Cardiac muscle cell (in vitro differentiated cells and primary cell): ENCODE measurements around the gene SSUH2. TPM values are rescaled to one million over a fixed set of nuclear protein-coding genes. Genes with fewer than 3 reads are reported as not detected.

Source experiments
- DNase-seq, 2 donors: peaks; one replicate each; pipeline versions ENCODE4 v3.0.0 to v3.0.0-alpha.2; 2010 to 2017; ENCODE audit warnings: low read depth in 1 of 2, low spot score in 1 of 2
- H3K27ac ChIP-seq: fragments of 200-600 bp; sonication (generic); 2 replicates; pipeline ENCODE4 v1.5.1; 2016
- H3K27me3 ChIP-seq: fragments of 200-600 bp; sonication (generic); 2 replicates; pipeline ENCODE4 v1.6.0; 2016; ENCODE audit warnings: control low read depth
- H3K36me3 ChIP-seq: fragments of 200-600 bp; sonication (generic); 2 replicates; pipeline ENCODE4 v1.5.1; 2016; ENCODE audit warnings: control low read depth
- H3K4me1 ChIP-seq: fragments of 200-600 bp; sonication (generic); 2 replicates; pipeline ENCODE4 v1.8.1; 2017; ENCODE audit warnings: low read depth, mild to moderate bottlenecking, mixed run types
- H3K4me3 ChIP-seq: fragments of 200-600 bp; sonication (generic); 2 replicates; pipeline ENCODE4 v1.5.1; 2016; ENCODE audit warnings: mild to moderate bottlenecking
- H3K9me3 ChIP-seq: fragments of 200-600 bp; sonication (generic); 2 replicates; pipeline ENCODE4 v1.5.1; 2017; ENCODE audit warnings: low read depth, mild to moderate bottlenecking, control low read depth
- CTCF ChIP-seq: IDR thresholded peaks from 2 replicates; pipeline ENCODE4 v1.5.1; 2012; ENCODE audit warnings: low read depth, mild to moderate bottlenecking, low read length
- polyA plus RNA-seq: library from polyadenylated mRNA; unstranded; fragments of >200 nt; fragmentation: Nextera tagmentation; extraction: Ambion mirVana; gene quantifications from 2 replicates; pipeline ENCODE4 v1.2.1, GENCODE V29; 2016
- total RNA-seq: library from RNA; depleted of rRNA; stranded (reverse); fragments of >200 nt; gene quantifications from 2 replicates; pipeline ENCODE4 v1.2.3, GENCODE V29; 2016

Gene SSUH2
- total and polyA plus RNA-seq, 2 experiments from 2014 or later: 0.33 TPM; not detected in 1

DNA sequence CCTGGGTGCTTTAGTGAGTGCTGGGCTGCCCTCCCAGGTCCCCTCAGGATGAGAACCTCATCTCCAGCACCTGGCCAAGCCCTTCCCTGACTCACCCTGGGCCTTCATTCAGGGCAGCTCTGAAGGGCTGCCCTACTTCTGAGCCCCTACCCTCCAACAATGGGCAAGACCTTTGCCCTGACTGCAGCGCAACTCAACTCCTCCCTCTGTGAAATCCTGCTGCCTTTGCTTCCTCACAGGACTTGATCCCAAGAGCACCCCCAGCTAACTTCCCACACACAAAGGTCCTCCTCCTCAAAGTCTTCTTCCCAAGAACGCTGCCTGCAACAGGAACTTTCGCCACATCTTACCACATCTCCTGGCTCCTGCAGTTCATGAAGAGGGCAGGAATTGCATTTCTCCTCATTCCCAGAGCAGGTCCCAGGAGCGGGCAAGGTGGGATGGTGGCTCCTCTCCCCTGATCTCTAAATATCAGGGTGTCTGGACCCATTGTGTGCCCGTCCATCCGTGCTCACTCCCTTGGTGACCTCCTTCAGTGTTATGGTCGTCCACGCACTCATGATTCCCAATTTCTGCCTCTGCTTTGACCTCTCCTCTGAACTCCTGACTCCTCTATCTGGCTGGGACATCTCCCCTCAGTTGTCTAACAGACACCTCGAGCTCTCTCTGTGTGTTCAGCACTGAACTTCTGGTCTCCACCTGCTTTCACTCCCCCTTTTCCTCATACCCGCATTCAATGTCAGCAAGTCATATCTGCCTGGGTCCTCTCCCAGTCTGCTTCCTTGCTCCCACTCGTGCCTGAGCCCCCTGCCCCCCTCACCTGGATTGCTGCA is 4.5 kb upstream of the SSUH2 start:
- H3K9me3 ChIP-seq: no peaks in the 10 kb centered on the region
- H3K4me1 ChIP-seq: no peaks in the 10 kb centered on the region
- H3K27ac ChIP-seq: no peak overlapping the region
- no peak for TF ChIP-seq CTCF
- no peaks in the 10 kb centered on the region for H3K36me3 ChIP-seq
- H3K4me3 ChIP-seq: no peak overlapping the region
- DNase-seq: peak in 1 of 2 donors; percentile 41
- no peaks in the 10 kb centered on the region for H3K27me3 ChIP-seq

DNA sequence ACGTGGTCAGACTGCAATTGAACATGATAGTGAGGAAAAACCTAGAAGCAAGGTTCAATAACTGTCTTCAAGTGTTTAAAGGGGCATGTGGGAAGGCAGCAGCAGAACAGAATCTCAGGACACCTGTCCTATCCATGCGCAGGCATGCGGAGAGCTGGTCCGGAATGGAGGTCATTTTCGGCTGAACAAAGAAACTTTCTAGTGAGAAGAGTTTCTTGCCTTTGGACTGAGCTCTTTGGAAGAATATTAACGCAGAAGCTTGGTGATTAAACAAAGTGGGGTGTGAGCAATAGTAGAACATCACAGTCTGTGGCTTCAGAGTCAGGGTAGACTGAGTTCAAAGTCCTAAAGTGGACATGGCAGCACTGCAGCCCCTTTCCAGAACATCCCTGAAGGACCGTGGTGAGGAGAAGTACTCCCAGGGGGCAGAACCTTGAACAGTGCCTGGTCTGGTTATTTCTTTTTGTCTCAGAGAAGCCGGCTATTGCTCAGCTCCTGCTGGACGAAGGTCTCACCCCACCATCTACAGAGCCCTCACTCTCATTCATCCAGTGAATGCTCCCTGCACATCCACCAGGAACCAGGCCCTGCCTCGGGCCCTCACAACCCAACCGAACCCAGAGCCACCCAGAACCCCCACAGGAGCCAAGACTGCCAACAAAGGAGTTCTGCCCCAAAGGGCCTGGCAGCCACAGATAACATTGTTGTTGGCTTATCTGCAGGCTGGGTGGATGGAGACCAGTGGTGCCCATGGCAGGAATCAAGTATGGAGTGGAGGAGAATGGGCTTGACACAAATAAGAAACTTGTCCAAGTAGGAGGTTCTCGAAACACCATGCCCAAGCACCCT is 2.8 kb upstream of the SSUH2 start:
- no peaks in the 10 kb centered on the region for H3K27me3 ChIP-seq
- H3K4me1 ChIP-seq: no peaks in the 10 kb centered on the region
- H3K36me3 ChIP-seq: no peaks in the 10 kb centered on the region
- DNase-seq: no peak
- no peak for TF ChIP-seq CTCF
- no peaks in the 10 kb centered on the region for H3K9me3 ChIP-seq
- no peak overlapping the region for H3K27ac ChIP-seq
- H3K4me3 ChIP-seq: no peak overlapping the region

- H3K27ac ChIP-seq: no peak overlapping the region
- no peaks in the 10 kb centered on the region for H3K27me3 ChIP-seq
- no peaks in the 10 kb centered on the region for H3K36me3 ChIP-seq
- no peaks in the 10 kb centered on the region for H3K4me1 ChIP-seq
- no peak for TF ChIP-seq CTCF
- no peaks in the 10 kb centered on the region for H3K9me3 ChIP-seq
- DNase-seq: no peak
- no peak overlapping the region for H3K4me3 ChIP-seq
These were observed 1.8 kb upstream of the SSUH2 start for GRCh38 chr3:8646313-8646938.

DNA sequence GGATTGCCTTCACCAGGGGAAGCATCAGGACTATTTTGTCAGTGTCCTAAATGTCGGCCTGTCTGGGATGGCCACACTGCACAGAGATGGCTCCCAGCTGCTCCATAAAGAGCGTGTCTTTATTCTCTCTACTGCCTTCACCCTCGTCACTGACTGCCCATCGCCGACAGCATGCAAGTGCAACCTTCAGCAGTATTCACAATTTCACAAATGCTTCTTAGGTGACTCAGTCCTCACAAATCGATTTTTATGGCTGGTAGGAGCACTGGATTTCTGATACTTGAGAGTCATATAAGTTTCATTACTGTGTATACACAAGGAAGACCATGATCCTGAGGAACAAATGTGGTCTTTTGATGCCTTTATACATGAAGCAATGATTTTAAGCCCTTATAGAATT is 1.1 kb upstream of the SSUH2 start:
- Histone ChIP-seq H3K27me3 (no peaks in the 10 kb centered on the region), H3K9me3 (no peaks in the 10 kb centered on the region), H3K4me3 (no peak overlapping the region), H3K4me1 (no peaks in the 10 kb centered on the region), H3K36me3 (no peaks in the 10 kb centered on the region), H3K27ac (no peak overlapping the region)
- DNase-seq: no peak
- no peak for TF ChIP-seq CTCF

DNA sequence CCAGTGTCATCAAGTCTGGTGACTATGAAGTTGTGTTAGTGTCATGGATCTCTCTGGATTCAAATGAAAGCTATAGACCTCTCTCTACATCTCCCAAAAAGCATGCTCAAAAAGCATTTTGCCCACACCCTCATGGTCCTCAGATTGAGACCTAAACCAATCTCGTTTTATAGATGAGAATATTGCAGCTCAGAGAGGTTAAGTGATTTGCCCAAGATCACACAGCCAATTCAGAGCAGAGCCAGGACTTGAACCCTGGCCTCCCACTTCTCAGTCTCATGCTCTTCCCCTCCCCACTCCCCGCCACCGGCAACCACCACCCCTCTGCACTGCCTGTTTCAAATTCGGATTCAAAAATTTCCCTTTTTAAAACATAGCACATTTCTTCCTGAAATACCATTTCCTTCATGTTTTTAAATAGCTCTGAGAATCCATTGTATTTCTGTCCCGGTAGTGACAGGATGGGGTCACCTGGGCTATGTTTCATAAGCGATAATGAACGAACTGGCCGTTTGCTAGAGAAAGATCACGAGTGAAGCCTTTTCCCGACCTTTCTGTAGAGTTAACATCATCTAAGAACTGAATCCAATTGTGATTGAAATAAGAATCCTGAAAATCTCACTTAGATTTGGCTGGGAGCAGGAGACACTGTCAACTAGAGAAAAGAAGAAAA is 769 bp downstream of the SSUH2 start:
- H3K4me1 ChIP-seq: no peaks in the 10 kb centered on the region
- H3K27me3 ChIP-seq: no peaks in the 10 kb centered on the region
- no peaks in the 10 kb centered on the region for H3K36me3 ChIP-seq
- H3K4me3 ChIP-seq: no peak overlapping the region
- no peaks in the 10 kb centered on the region for H3K9me3 ChIP-seq
- TF ChIP-seq CTCF: no peak
- no peak for DNase-seq
- no peak overlapping the region for H3K27ac ChIP-seq
